Progenitor cell of endocrine pancreas (in vitro differentiated cells): Measurements from ENCODE around the gene RASAL2. TPM values are rescaled to one million over a fixed set of nuclear protein-coding genes. Genes with fewer than 3 reads are reported as not detected.

ENCODE experiments used
- DNase-seq: peaks from one replicate; pipeline ENCODE4 v3.0.0; 2021; ENCODE audit warnings: low spot score; ENCODE audit not compliant: unreplicated experiment
- H3K27ac Mint-ChIP-seq: 2 replicates; pipeline ENCODE4 v1.8.0; 2021; ENCODE audit warnings: mild to moderate bottlenecking, moderate library complexity, mixed read lengths
- H3K27me3 Mint-ChIP-seq: 2 replicates; pipeline ENCODE4 v1.8.0; 2021; ENCODE audit warnings: mixed read lengths
- H3K36me3 Mint-ChIP-seq: 2 replicates; pipeline ENCODE4 v1.8.0; 2022; ENCODE audit warnings: mixed read lengths; ENCODE audit not compliant: insufficient read depth
- H3K4me1 Mint-ChIP-seq: 2 replicates; pipeline ENCODE4 v1.8.0; 2021; ENCODE audit warnings: low read depth, mixed read lengths
- H3K4me3 Mint-ChIP-seq: 2 replicates; pipeline ENCODE4 v1.8.0; 2021; ENCODE audit warnings: low read depth, mild to moderate bottlenecking, moderate library complexity, mixed read lengths
- H3K9me3 Mint-ChIP-seq: 2 replicates; pipeline ENCODE4 v1.8.0; 2021; ENCODE audit warnings: low read depth, mixed read lengths
- total RNA-seq: library from RNA; stranded (reverse); gene quantifications from 2 replicates; pipeline ENCODE4 v1.2.1, GENCODE V29; 2021
- TF ChIP-seq, protein P1 (sequence below): fragments of 200-600 bp; sonication (generic); IDR thresholded peaks from one replicate; pipeline ENCODE4 v1.5.0; 2021; ENCODE audit warnings: antibody characterized with exemption, mild to moderate bottlenecking; ENCODE audit not compliant: unreplicated experiment

RASAL2 gene
- total RNA-seq, 1 donor from 2014 or later = 28.5 TPM

DNA sequence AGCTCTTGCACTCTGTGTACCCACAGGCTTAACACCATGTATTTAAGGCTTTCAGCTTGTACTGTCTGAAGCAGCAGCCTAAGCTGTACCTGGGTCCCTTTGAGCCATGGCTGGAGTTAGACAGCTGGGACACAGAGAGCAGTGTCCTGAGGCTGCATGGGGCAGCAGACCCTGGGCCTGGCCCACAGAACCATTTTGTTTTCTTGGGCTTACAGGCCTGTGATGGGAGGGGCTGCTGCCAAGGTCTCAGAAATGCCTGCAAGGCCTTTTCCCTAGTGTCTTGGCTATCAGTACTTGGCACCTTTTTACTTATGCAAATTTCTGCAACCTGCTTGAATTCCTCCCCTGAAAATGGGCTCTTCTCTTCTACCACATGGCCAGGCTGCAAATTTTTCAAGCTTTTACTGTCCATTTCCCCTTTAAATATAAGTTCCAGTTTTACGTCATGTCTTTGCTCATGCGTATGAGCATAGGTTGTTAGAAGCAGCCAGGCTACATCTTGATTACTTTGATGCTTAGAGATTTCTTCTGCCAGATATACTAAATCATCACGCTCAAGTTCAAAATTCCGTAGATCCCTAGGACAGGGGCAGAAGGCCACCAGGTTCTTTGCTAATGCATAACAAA lies 259.0 kb downstream of the RASAL2 start:
- no peaks in the 10 kb centered on the region for H3K27me3 Mint-ChIP-seq
- H3K36me3 Mint-ChIP-seq = peaks cover 6% of the 10 kb centered on the region
- TF ChIP-seq, protein P1, sequence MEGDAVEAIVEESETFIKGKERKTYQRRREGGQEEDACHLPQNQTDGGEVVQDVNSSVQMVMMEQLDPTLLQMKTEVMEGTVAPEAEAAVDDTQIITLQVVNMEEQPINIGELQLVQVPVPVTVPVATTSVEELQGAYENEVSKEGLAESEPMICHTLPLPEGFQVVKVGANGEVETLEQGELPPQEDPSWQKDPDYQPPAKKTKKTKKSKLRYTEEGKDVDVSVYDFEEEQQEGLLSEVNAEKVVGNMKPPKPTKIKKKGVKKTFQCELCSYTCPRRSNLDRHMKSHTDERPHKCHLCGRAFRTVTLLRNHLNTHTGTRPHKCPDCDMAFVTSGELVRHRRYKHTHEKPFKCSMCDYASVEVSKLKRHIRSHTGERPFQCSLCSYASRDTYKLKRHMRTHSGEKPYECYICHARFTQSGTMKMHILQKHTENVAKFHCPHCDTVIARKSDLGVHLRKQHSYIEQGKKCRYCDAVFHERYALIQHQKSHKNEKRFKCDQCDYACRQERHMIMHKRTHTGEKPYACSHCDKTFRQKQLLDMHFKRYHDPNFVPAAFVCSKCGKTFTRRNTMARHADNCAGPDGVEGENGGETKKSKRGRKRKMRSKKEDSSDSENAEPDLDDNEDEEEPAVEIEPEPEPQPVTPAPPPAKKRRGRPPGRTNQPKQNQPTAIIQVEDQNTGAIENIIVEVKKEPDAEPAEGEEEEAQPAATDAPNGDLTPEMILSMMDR = no peak
- no peak for DNase-seq
- H3K4me1 Mint-ChIP-seq = peaks cover 6% of the 10 kb centered on the region
- no peak overlapping the region for H3K4me3 Mint-ChIP-seq
- H3K27ac Mint-ChIP-seq = no peak overlapping the region
- H3K9me3 Mint-ChIP-seq = peaks cover 8% of the 10 kb centered on the region

DNA sequence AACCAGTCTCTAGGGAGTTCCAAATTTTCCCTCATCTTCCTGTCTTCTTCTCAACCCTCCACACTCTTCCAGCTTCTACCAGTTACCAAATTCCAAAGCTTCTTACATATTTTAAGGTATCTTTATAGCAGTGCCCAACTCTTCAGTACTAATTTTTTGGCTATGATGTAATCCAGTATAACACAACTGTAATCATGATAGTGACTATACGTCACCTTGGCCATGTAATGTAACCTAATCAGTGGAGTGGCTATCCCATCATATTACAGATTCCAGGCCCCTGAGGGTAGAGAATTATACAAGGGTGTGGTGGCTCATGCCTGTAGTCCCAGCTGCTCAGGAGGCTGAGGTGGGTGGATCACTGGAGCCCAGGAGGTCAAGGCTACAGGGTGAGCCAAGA lies 259.6 kb downstream of the RASAL2 start:
- H3K4me1 Mint-ChIP-seq = peaks cover 6% of the 10 kb centered on the region
- H3K4me3 Mint-ChIP-seq = no peak overlapping the region
- TF ChIP-seq, protein P1 = no peak
- no peaks in the 10 kb centered on the region for H3K27me3 Mint-ChIP-seq
- H3K9me3 Mint-ChIP-seq = peaks cover 8% of the 10 kb centered on the region
- H3K27ac Mint-ChIP-seq = no peak overlapping the region
- no peak for DNase-seq
- peaks cover 6% of the 10 kb centered on the region for H3K36me3 Mint-ChIP-seq

DNA sequence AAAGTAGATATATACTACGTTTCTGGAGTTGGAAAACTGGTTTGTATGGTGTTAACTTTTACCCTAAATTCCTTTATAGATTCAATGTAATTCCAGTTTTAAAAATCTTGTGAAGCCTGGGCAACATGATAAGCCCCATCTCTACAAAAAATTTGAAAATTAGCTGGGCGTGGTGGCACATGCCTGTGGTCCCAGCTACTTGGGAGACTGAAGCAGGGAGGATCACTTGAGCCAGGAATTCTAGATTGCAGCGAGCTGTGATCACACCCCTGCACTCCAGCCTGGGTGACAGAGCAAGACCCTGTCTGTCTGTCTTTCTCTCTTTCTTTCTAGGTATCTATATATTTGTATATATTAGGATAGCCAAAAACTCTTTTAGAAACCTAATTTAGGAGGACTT lies 260.9 kb downstream of the RASAL2 start:
- peaks cover 8% of the 10 kb centered on the region for H3K9me3 Mint-ChIP-seq
- no peak overlapping the region for H3K4me3 Mint-ChIP-seq
- H3K36me3 Mint-ChIP-seq = peaks cover 6% of the 10 kb centered on the region
- H3K4me1 Mint-ChIP-seq = peaks cover 8% of the 10 kb centered on the region
- no peaks in the 10 kb centered on the region for H3K27me3 Mint-ChIP-seq
- TF ChIP-seq, protein P1 = no peak
- no peak for DNase-seq
- no peak overlapping the region for H3K27ac Mint-ChIP-seq

DNA sequence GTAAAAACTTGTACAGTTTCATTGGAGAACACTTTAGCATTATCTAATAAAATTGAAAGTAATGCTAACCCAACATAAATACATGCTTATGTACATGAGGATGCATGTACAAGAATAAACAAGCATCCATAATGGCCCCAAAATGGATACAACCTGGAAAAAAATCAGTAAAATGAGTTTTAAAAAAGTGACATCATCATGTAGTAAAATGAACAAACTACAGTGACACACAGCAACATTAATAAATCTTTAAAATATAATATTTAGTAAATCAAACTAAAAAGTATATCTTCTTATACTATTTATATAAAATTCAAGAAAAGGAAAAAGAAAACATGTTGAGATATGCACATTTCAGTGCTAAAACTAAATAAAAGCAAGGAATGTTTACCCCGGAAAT lies 262.4 kb downstream of the RASAL2 start:
- H3K27ac Mint-ChIP-seq = no peak overlapping the region
- no peaks in the 10 kb centered on the region for H3K27me3 Mint-ChIP-seq
- TF ChIP-seq, protein P1 = no peak
- peaks cover 7% of the 10 kb centered on the region for H3K36me3 Mint-ChIP-seq
- H3K9me3 Mint-ChIP-seq = peaks cover 8% of the 10 kb centered on the region
- H3K4me1 Mint-ChIP-seq = peaks cover 9% of the 10 kb centered on the region
- no peak overlapping the region for H3K4me3 Mint-ChIP-seq
- DNase-seq = no peak

DNA sequence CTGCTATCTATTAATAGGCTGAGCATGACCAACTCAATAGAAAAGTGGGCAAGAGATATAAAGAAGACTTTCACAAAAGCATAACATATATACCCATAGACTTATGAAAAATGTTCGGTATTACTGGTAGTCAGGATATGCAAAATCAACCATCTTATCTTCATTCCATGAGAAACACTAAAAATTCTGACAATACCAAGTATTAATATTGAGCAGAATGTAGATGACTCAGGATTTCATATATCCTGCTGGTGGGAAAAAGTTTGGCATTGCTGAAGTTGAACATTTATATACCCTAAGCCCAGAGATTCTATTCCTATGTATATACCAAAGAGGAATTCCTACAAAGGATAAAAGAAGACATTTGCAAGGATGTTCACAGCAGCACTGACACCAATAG lies 264.6 kb downstream of the RASAL2 start:
- TF ChIP-seq, protein P1 = no peak
- peaks cover 8% of the 10 kb centered on the region for H3K9me3 Mint-ChIP-seq
- no peak for DNase-seq

More for the DNA sequence above, 264.6 kb downstream of the RASAL2 start:
- Mint-ChIP-seq H3K36me3 (peaks cover 5% of the 10 kb centered on the region), H3K27me3 (no peaks in the 10 kb centered on the region), H3K4me1 (peaks cover 14% of the 10 kb centered on the region), H3K4me3 (no peak overlapping the region), H3K27ac (no peak overlapping the region)
